SK-N-MC (cell line): ENCODE data around the gene SLC39A11.

Experiments used
- EZH2 ChIP-seq: fragments of 200-600 bp; sonication (generic); IDR thresholded peaks from one replicate; pipeline ENCODE4 v1.6.1; 2017; ENCODE audit warnings: antibody characterized with exemption
- FOXP2 ChIP-seq: optimal IDR thresholded peaks from 2 replicates; pipeline ENCODE3; 2011; ENCODE audit warnings: mild to moderate bottlenecking, moderate library complexity; ENCODE audit not compliant: insufficient read depth; ENCODE audit errors: extremely low read length, control extremely low read depth
- POLR2AphosphoS5 ChIP-seq: IDR thresholded peaks from 2 replicates; pipeline ENCODE4 v1.6.1; 2012; ENCODE audit warnings: mild to moderate bottlenecking, low read depth, low read length, borderline replicate concordance

GRCh38 chr17:72605543-72605942 lies 486.9 kb downstream of the SLC39A11 start:
- TF ChIP-seq POLR2AphosphoS5 (no peak), EZH2 (no peak), FOXP2 (no peak)
